ENCODE measurements around the gene ITGA1. TPM values are rescaled to one million over a fixed set of nuclear protein-coding genes. Genes with fewer than 3 reads are reported as not detected.

ITGA1 gene
- total RNA-seq, 4 donors from 2014 or later, result 21.2 to 49.5 (median 43.1) TPM

- no peaks in the 10 kb centered on the region for H3K36me3 ChIP-seq
- H3K4me1 ChIP-seq, result peaks cover 0 to 10% (median 0%) of the 10 kb centered on the region in 4 donors
- DNase-seq, result no peak
- TF ChIP-seq, protein P1, sequence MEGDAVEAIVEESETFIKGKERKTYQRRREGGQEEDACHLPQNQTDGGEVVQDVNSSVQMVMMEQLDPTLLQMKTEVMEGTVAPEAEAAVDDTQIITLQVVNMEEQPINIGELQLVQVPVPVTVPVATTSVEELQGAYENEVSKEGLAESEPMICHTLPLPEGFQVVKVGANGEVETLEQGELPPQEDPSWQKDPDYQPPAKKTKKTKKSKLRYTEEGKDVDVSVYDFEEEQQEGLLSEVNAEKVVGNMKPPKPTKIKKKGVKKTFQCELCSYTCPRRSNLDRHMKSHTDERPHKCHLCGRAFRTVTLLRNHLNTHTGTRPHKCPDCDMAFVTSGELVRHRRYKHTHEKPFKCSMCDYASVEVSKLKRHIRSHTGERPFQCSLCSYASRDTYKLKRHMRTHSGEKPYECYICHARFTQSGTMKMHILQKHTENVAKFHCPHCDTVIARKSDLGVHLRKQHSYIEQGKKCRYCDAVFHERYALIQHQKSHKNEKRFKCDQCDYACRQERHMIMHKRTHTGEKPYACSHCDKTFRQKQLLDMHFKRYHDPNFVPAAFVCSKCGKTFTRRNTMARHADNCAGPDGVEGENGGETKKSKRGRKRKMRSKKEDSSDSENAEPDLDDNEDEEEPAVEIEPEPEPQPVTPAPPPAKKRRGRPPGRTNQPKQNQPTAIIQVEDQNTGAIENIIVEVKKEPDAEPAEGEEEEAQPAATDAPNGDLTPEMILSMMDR (IDR thresholded peaks at IDR 0.05), result no peak
- H3K27me3 ChIP-seq, result no peaks in the 10 kb centered on the region
- H3K4me3 ChIP-seq, result no peak overlapping the region
- H3K9me3 ChIP-seq, result no peaks in the 10 kb centered on the region
- H3K27ac ChIP-seq, result no peak overlapping the region
These were observed 196.3 kb downstream of the ITGA1 start for GRCh38 chr5:52983731-52984636.

DNA sequence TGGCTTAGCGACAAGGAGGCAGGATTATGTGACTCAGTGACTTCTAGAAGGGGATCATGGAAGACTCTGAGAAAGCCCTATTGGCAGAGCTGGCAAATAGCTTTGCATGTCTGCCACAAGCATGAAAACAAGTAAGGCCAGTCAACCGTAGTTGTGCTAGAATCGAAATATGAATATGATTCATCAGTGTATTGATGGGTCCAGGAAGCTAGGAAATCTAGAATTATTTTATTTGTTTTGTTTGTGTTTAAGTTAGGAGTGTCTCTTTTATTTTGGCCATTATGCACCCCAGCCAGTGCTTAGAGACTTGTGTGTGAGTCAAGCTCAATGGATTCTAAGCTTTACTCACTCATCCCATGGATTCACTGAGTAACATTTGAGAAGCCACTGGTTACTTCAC is 197.6 kb downstream of the ITGA1 start:
- TF ChIP-seq, protein P1 (IDR thresholded peaks at IDR 0.05), result no peak
- TF ChIP-seq POLR2A (IDR thresholded peaks at IDR 0.05), result no peak
- H3K36me3 ChIP-seq, result no peaks in the 10 kb centered on the region
- peaks cover 0 to 10% (median 0%) of the 10 kb centered on the region in 4 donors for H3K4me1 ChIP-seq
- H3K9me3 ChIP-seq, result no peaks in the 10 kb centered on the region
- H3K4me3 ChIP-seq, result no peak overlapping the region
- H3K27ac ChIP-seq, result no peak overlapping the region
- DNase-seq, result no peak
- no peaks in the 10 kb centered on the region for H3K27me3 ChIP-seq

GRCh38 chr5:52987711-52988331 is 200.1 kb downstream of the ITGA1 start:
- H3K27ac ChIP-seq, result peak overlapping the region in 2 of 4 donors; percentile 81 to 87
- no peak overlapping the region for H3K4me3 ChIP-seq
- no peaks in the 10 kb centered on the region for H3K36me3 ChIP-seq
- no peaks in the 10 kb centered on the region for H3K9me3 ChIP-seq
- TF ChIP-seq POLR2A (IDR thresholded peaks at IDR 0.05), result no peak
- TF ChIP-seq, protein P1 (IDR thresholded peaks at IDR 0.05), result no peak
- no peak for DNase-seq
- H3K4me1 ChIP-seq, result peaks cover 0 to 10% (median 0%) of the 10 kb centered on the region in 4 donors
- no peaks in the 10 kb centered on the region for H3K27me3 ChIP-seq

GRCh38 chr5:52988335-52989024 is 200.8 kb downstream of the ITGA1 start:
- Histone ChIP-seq H3K4me3 (peak overlapping the region; percentile 46 to 78 (median 60)), H3K27ac (peak overlapping the region; percentile 55 to 87 (median 70)), H3K9me3 (no peaks in the 10 kb centered on the region), H3K27me3 (no peaks in the 10 kb centered on the region), H3K4me1 (peaks cover 0 to 10% (median 0%) of the 10 kb centered on the region in 4 donors), H3K36me3 (no peaks in the 10 kb centered on the region)
- TF ChIP-seq, protein P1 (IDR thresholded peaks at IDR 0.05), result no peak
- no peak for TF ChIP-seq POLR2A (IDR thresholded peaks at IDR 0.05)
- DNase-seq, result no peak

- H3K36me3 ChIP-seq, result no peaks in the 10 kb centered on the region
- TF ChIP-seq POLR2A (IDR thresholded peaks at IDR 0.05), result peak; percentile 19 to 46
- TF ChIP-seq, protein P1 (IDR thresholded peaks at IDR 0.05), result no peak
- H3K27me3 ChIP-seq, result no peaks in the 10 kb centered on the region
- DNase-seq, result peak in 2 of 3 donors; percentile 79 to 88
- peak within 1 kb of the TSS; percentile 46 to 78 (median 60) for H3K4me3 ChIP-seq
- peak within 1 kb of the TSS; percentile 55 to 87 (median 70) for H3K27ac ChIP-seq
- no peaks in the 10 kb centered on the region for H3K9me3 ChIP-seq
- peaks cover 0 to 10% (median 0%) of the 10 kb centered on the region in 4 donors for H3K4me1 ChIP-seq
These were observed 201.5 kb downstream of the ITGA1 start, which contains the start of gene ITGA2 for GRCh38 chr5:52989025-52989780. Gene ITGA2 (plus strand): TSS chr5:52989352. CDS start chr5:52989469, 117 bp downstream.
